ENCODE results near the gene KCND3. TPM values are rescaled to one million over a fixed set of nuclear protein-coding genes. Genes with fewer than 3 reads are reported as not detected.

The KCND3 gene
- total and polyA plus RNA-seq, 2 experiments from 2014 or later, result 0.10 to 0.18 TPM

- no peak overlapping the region for H3K27ac ChIP-seq (ENCODE audit: low read depth)
- TF ChIP-seq EZH2phosphoT487 (IDR thresholded peaks at IDR 0.05; ENCODE audit: unreplicated experiment), result no peak
- H2AFZ ChIP-seq, result no peak overlapping the region
- no peaks in the 10 kb centered on the region for H3K27me3 ChIP-seq (ENCODE audit: insufficient read depth)
- H3K27ac Mint-ChIP-seq, result no peak overlapping the region
- H3K9me3 Mint-ChIP-seq, result no peaks in the 10 kb centered on the region
- H3K36me3 Mint-ChIP-seq (ENCODE audit: low read depth), result no peaks in the 10 kb centered on the region
- no peaks in the 10 kb centered on the region for H3K9me2 ChIP-seq (ENCODE audit: insufficient read depth)
- H3K27me3 Mint-ChIP-seq (ENCODE audit: insufficient read depth, low read depth, poor library complexity), result peaks cover 2% of the 10 kb centered on the region
- H3K4me3 Mint-ChIP-seq, result no peak overlapping the region
- no peaks in the 10 kb centered on the region for H3K4me1 ChIP-seq (ENCODE audit: insufficient read depth)
- H4K20me1 ChIP-seq (replicated peaks; ENCODE audit: insufficient read depth), result no peaks in the 10 kb centered on the region
- ATAC-seq (no peak), DNase-seq (ENCODE audit: low spot score) (no peak)
- H3K36me3 ChIP-seq (ENCODE audit: insufficient read depth), result no peaks in the 10 kb centered on the region
- no peaks in the 10 kb centered on the region for H3K79me2 ChIP-seq (replicated peaks; ENCODE audit: insufficient read depth)
- H3K4me3 ChIP-seq, result no peak overlapping the region
- no peaks in the 10 kb centered on the region for H3F3A ChIP-seq (replicated peaks; ENCODE audit: low read depth)
- H3K4me2 ChIP-seq, result no peak overlapping the region
- peaks cover 16% of the 10 kb centered on the region for H3K4me1 Mint-ChIP-seq
These were observed 127.9 kb downstream of the KCND3 start for GRCh38 chr1:111861523-111861922.

GRCh38 chr1:111857194-111857651, 132.2 kb downstream of the KCND3 start:
- H3K4me1 ChIP-seq (ENCODE audit: insufficient read depth), result peaks cover 8% of the 10 kb centered on the region; the same call in 1 of the 2 replicates
- H3K4me3 Mint-ChIP-seq, result no peak overlapping the region
- ATAC-seq, result no peak

GRCh38 chr1:111856411-111857185, 132.9 kb downstream of the KCND3 start:
- no peaks in the 10 kb centered on the region for H3K27me3 ChIP-seq (ENCODE audit: insufficient read depth)
- no peak overlapping the region for H3K4me3 Mint-ChIP-seq
- no peaks in the 10 kb centered on the region for H3K36me3 Mint-ChIP-seq (ENCODE audit: low read depth)
- H3K4me1 ChIP-seq (ENCODE audit: insufficient read depth), result peaks cover 15% of the 10 kb centered on the region; the same call in 1 of the 2 replicates
- peaks cover 7% of the 10 kb centered on the region for H3K27me3 Mint-ChIP-seq (ENCODE audit: insufficient read depth, low read depth, poor library complexity)
- H3K79me2 ChIP-seq (replicated peaks; ENCODE audit: insufficient read depth), result no peaks in the 10 kb centered on the region
- H3K9me3 Mint-ChIP-seq, result no peaks in the 10 kb centered on the region
- no peak; the same call in 1 of the 3 replicates for ATAC-seq
- peaks cover 15% of the 10 kb centered on the region; the same call in 1 of the 2 replicates for H3K9me2 ChIP-seq (ENCODE audit: insufficient read depth)
- no peak overlapping the region for H3K4me3 ChIP-seq
- peaks cover 34% of the 10 kb centered on the region for H3K4me1 Mint-ChIP-seq
- no peak overlapping the region for H3K27ac Mint-ChIP-seq
- H2AFZ ChIP-seq, result peak overlapping the region; percentile 43; the same call in 1 of the 2 replicates
- no peak overlapping the region for H3K27ac ChIP-seq (ENCODE audit: low read depth)
- H3K36me3 ChIP-seq (ENCODE audit: insufficient read depth), result no peaks in the 10 kb centered on the region
- H3K4me2 ChIP-seq, result no peak overlapping the region
- no peaks in the 10 kb centered on the region for H3F3A ChIP-seq (replicated peaks; ENCODE audit: low read depth)
- peak; percentile 21 for DNase-seq (ENCODE audit: low spot score)
- no peaks in the 10 kb centered on the region for H4K20me1 ChIP-seq (replicated peaks; ENCODE audit: insufficient read depth)
- TF ChIP-seq EZH2 (IDR thresholded peaks at IDR 0.05; ENCODE audit: low read depth, unreplicated experiment) (no peak), EZH2phosphoT487 (IDR thresholded peaks at IDR 0.05; ENCODE audit: unreplicated experiment) (no peak), CTCF (conservative IDR thresholded peaks at IDR 0.05; ENCODE audit: low read depth in 2 of 2) (no peak), NANOG (IDR thresholded peaks at IDR 0.05; ENCODE audit: borderline replicate concordance) (no peak), JUNB (IDR thresholded peaks at IDR 0.05; ENCODE audit: unreplicated experiment) (no peak), ZNF331 (CRISPR knock-in tag; IDR thresholded peaks at IDR 0.05; ENCODE audit: low read depth) (no peak), POLR2AphosphoS5 (IDR thresholded peaks at IDR 0.05; ENCODE audit: low read depth) (no peak), ZNF114 (CRISPR knock-in tag; IDR thresholded peaks at IDR 0.05) (no peak), CREB1 (CRISPR knock-in tag; IDR thresholded peaks at IDR 0.05; ENCODE audit: low read depth) (no peak), STAT1 (IDR thresholded peaks at IDR 0.05; ENCODE audit: unreplicated experiment) (no peak)

More at GRCh38 chr1:111857194-111857651, 132.2 kb downstream of the KCND3 start:
- Mint-ChIP-seq H3K36me3 (ENCODE audit: low read depth) (no peaks in the 10 kb centered on the region), H3K27me3 (ENCODE audit: insufficient read depth, low read depth, poor library complexity) (peaks cover 7% of the 10 kb centered on the region), H3K4me1 (peaks cover 30% of the 10 kb centered on the region), H3K9me3 (no peaks in the 10 kb centered on the region), H3K27ac (no peak overlapping the region)
- no peak for DNase-seq (ENCODE audit: low spot score)
- H3K79me2 ChIP-seq (replicated peaks; ENCODE audit: insufficient read depth), result no peaks in the 10 kb centered on the region
- H4K20me1 ChIP-seq (replicated peaks; ENCODE audit: insufficient read depth), result no peaks in the 10 kb centered on the region
- peaks cover 15% of the 10 kb centered on the region; the same call in 1 of the 2 replicates for H3K9me2 ChIP-seq (ENCODE audit: insufficient read depth)
- H3K4me2 ChIP-seq, result no peak overlapping the region
- H3F3A ChIP-seq (replicated peaks; ENCODE audit: low read depth), result no peaks in the 10 kb centered on the region
- no peaks in the 10 kb centered on the region for H3K36me3 ChIP-seq (ENCODE audit: insufficient read depth)
- TF ChIP-seq ETS1 (IDR thresholded peaks at IDR 0.05) (no peak), JUNB (IDR thresholded peaks at IDR 0.05; ENCODE audit: unreplicated experiment) (no peak), POLR2AphosphoS5 (IDR thresholded peaks at IDR 0.05; ENCODE audit: low read depth) (no peak)
- no peak overlapping the region for H3K4me3 ChIP-seq
- no peak overlapping the region for H3K27ac ChIP-seq (ENCODE audit: low read depth)
- H2AFZ ChIP-seq, result peak overlapping the region; percentile 43; the same call in 1 of the 2 replicates
- no peaks in the 10 kb centered on the region for H3K27me3 ChIP-seq (ENCODE audit: insufficient read depth)
